GM18505 (cell line): ENCODE results near the gene C2orf81.

Experiments used
- ATAC-seq: cut with Tn5 transposase; IDR thresholded peaks from one replicate; pipeline ENCODE4 v1.9.1; 2021; ENCODE audit not compliant: unreplicated experiment
- POLR2A ChIP-seq: IDR thresholded peaks from 4 replicates; pipeline ENCODE4 v1.6.1; 2011; ENCODE audit warnings: borderline replicate concordance; ENCODE audit not compliant: insufficient read depth, insufficient read length; ENCODE audit errors: extremely low read depth

C2orf81 gene

GRCh38 chr2:74407682-74408081 is 13.7 kb downstream of the C2orf81 start:
- no peak for TF ChIP-seq POLR2A
- ATAC-seq: no peak

GRCh38 chr2:74406035-74406434 is 15.4 kb downstream of the C2orf81 start:
- TF ChIP-seq POLR2A: no peak
- ATAC-seq: peak; percentile 76

GRCh38 chr2:74401891-74402290 is 19.5 kb downstream of the C2orf81 start:
- no peak for TF ChIP-seq POLR2A
- ATAC-seq: no peak

- no peak for ATAC-seq
These were observed 21.6 kb downstream of the C2orf81 start for GRCh38 chr2:74399785-74400184.

GRCh38 chr2:74396149-74396548 is 25.3 kb downstream of the C2orf81 start:
- TF ChIP-seq POLR2A: no peak
- ATAC-seq: no peak

More at GRCh38 chr2:74399785-74400184, 21.6 kb downstream of the C2orf81 start:
- TF ChIP-seq POLR2A: no peak

- TF ChIP-seq POLR2A: no peak
- ATAC-seq: no peak
These were observed 27.9 kb downstream of the C2orf81 start for GRCh38 chr2:74393525-74393924.

GRCh38 chr2:74392449-74392743 is 29.0 kb downstream of the C2orf81 start:
- ATAC-seq: no peak
- TF ChIP-seq POLR2A: no peak

- peak; percentile 68 for ATAC-seq
- TF ChIP-seq POLR2A: peak; percentile 66
These were observed 29.6 kb downstream of the C2orf81 start for GRCh38 chr2:74391580-74392448.

GRCh38 chr2:74391209-74391579 is 30.2 kb downstream of the C2orf81 start:
- ATAC-seq: peak; percentile 19
- TF ChIP-seq POLR2A: no peak

GRCh38 chr2:74390606-74391005 is 30.8 kb downstream of the C2orf81 start:
- no peak for ATAC-seq
- no peak for TF ChIP-seq POLR2A

GRCh38 chr2:74387346-74387745 is 34.1 kb downstream of the C2orf81 start:
- no peak for ATAC-seq
- TF ChIP-seq POLR2A: no peak

GRCh38 chr2:74385396-74385795 is 36.0 kb downstream of the C2orf81 start:
- TF ChIP-seq POLR2A: no peak
- no peak for ATAC-seq

- no peak for TF ChIP-seq POLR2A
- no peak for ATAC-seq
These were observed 37.4 kb downstream of the C2orf81 start for GRCh38 chr2:74384051-74384450.

- ATAC-seq: no peak
These were observed 38.2 kb downstream of the C2orf81 start for GRCh38 chr2:74383254-74383653.

More at GRCh38 chr2:74383254-74383653, 38.2 kb downstream of the C2orf81 start:
- no peak for TF ChIP-seq POLR2A
